ENCODE measurements around the gene C5orf58.

DNA sequence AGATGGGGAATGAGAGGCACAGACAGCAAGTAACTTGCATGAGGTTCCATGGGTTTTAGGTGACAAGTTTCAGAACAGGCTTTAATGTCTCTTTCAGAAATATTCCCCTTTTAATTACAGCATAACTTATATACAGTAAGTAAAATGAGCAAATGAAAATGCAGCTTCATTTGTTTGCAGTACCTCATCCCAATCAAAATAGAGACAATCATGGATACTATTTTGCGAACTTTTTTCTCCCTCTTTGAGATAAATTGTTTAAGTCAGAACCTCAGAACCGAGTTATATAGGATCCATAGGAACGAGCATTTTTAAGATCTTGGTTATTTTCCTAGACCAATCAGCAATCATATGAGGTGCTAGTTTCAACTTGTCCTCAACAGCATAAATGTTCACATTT lies 61.3 kb downstream of the C5orf58 start:
- TF ChIP-seq POLR2A (IDR thresholded peaks at IDR 0.05) (no peak), EP300 (IDR thresholded peaks at IDR 0.05) (no peak)
